CD14-positive monocyte (primary cell): ENCODE measurements around the gene TRPM2. TPM values are rescaled to one million over a fixed set of nuclear protein-coding genes. Genes with fewer than 3 reads are reported as not detected.

Source experiments
- DNase-seq, 3 donors: peaks; one replicate each; pipeline ENCODE4 v3.0.0-alpha.2; 2011 to 2022
- H2AFZ ChIP-seq: 2 replicates; pipeline ENCODE4 v1.6.0; 2012; ENCODE audit warnings: mild to moderate bottlenecking, low read depth, low read length, inconsistent platforms; ENCODE audit not compliant: insufficient read depth, poor library complexity, severe bottlenecking
- H3K27ac ChIP-seq, 2 donors: 1 replicate in 1 of 2; 2 replicates in 1 of 2; pipeline ENCODE4 v1.5.1; 2012 to 2013; ENCODE audit warnings: low read length in 2 of 2, control low read depth in 1 of 2, inconsistent platforms in 1 of 2, low read depth in 1 of 2, mild to moderate bottlenecking in 1 of 2
- H3K27me3 ChIP-seq, 2 donors: one replicate each; pipeline versions ENCODE4 v1.6.0 to v1.6.1; 2011 to 2013; ENCODE audit warnings: low read length in 2 of 2; ENCODE audit not compliant: control insufficient read depth in 2 of 2, insufficient read depth in 2 of 2
- H3K36me3 ChIP-seq, 2 donors: replicated peaks in 1 of 2; 1 replicate in 1 of 2; 2 replicates in 1 of 2; pipeline versions ENCODE4 v1.5.1 to v1.6.1; 2012 to 2013; ENCODE audit warnings: low read length in 2 of 2, control low read depth in 1 of 2, inconsistent platforms in 1 of 2, mild to moderate bottlenecking in 1 of 2; ENCODE audit not compliant: insufficient read depth in 2 of 2, control insufficient read depth in 1 of 2
- H3K4me1 ChIP-seq, 2 donors: 1 replicate in 1 of 2; 2 replicates in 1 of 2; pipeline versions ENCODE4 v1.5.1 to v1.6.1; 2012 to 2013; ENCODE audit warnings: low read length in 2 of 2, control low read depth in 1 of 2, inconsistent platforms in 1 of 2, mild to moderate bottlenecking in 1 of 2, moderate library complexity in 1 of 2; ENCODE audit not compliant: insufficient read depth in 2 of 2, control insufficient read depth in 1 of 2
- H3K4me2 ChIP-seq: replicated peaks from 2 replicates; pipeline ENCODE3; 2012; ENCODE audit warnings: low read length, moderate library complexity, mild to moderate bottlenecking; ENCODE audit not compliant: poor library complexity, severe bottlenecking; ENCODE audit errors: extremely low read depth
- H3K4me3 ChIP-seq, 3 experiments: fragments of 200-600 bp in 1 of 3; sonication (generic) in 1 of 3; replicated peaks in 1 of 3; 1 replicate in 2 of 3; 2 replicates in 1 of 3; pipeline ENCODE4 v1.5.1; 2011 to 2013; ENCODE audit warnings: low read length in 3 of 3, mild to moderate bottlenecking in 3 of 3, control low read depth in 2 of 3, low read depth in 2 of 3, inconsistent platforms in 1 of 3, moderate library complexity in 1 of 3
- H3K79me2 ChIP-seq: 2 replicates; pipeline ENCODE4 v1.6.0; 2012; ENCODE audit warnings: mild to moderate bottlenecking, control low read depth, inconsistent platforms, low read length, moderate library complexity; ENCODE audit not compliant: insufficient read depth
- H3K9ac ChIP-seq: 2 replicates; pipeline ENCODE4 v1.6.0; 2017; ENCODE audit warnings: low read length, mild to moderate bottlenecking; ENCODE audit not compliant: insufficient read depth, poor library complexity, severe bottlenecking
- H3K9me3 ChIP-seq, 2 donors: replicated peaks in 1 of 2; 1 replicate in 1 of 2; 2 replicates in 1 of 2; pipeline versions ENCODE4 v1.5.1 to v1.6.1; 2012 to 2013; ENCODE audit warnings: low read length in 2 of 2, control low read depth in 1 of 2; ENCODE audit not compliant: control insufficient read depth in 1 of 2, insufficient read depth in 1 of 2
- H4K20me1 ChIP-seq: 2 replicates; pipeline ENCODE4 v1.6.0; 2012; ENCODE audit warnings: mild to moderate bottlenecking, low read length, control low read depth, moderate library complexity; ENCODE audit not compliant: insufficient read depth
- H3K27ac Mint-ChIP-seq, 7 donors: one replicate each; pipeline ENCODE4 v1.8.0; 2020; ENCODE audit warnings: mild to moderate bottlenecking in 7 of 7, mixed read lengths in 7 of 7, moderate library complexity in 6 of 7, inconsistent platforms in 2 of 7
- H3K27me3 Mint-ChIP-seq, 3 donors: one replicate each; pipeline ENCODE4 v1.8.0; 2021 to 2022; ENCODE audit warnings: low read depth in 3 of 3, mild to moderate bottlenecking in 3 of 3, mixed read lengths in 3 of 3, moderate library complexity in 3 of 3, inconsistent platforms in 1 of 3
- H3K36me3 Mint-ChIP-seq, 2 donors: one replicate each; pipeline ENCODE4 v1.8.0; 2020; ENCODE audit warnings: mixed read lengths in 2 of 2, inconsistent platforms in 1 of 2, mild to moderate bottlenecking in 1 of 2
- H3K4me1 Mint-ChIP-seq: one replicate; pipeline ENCODE4 v1.8.0; 2020; ENCODE audit warnings: mild to moderate bottlenecking, mixed read lengths
- H3K4me3 Mint-ChIP-seq, 2 donors: one replicate each; pipeline ENCODE4 v1.8.0; 2020; ENCODE audit warnings: mild to moderate bottlenecking in 2 of 2, mixed read lengths in 2 of 2, moderate library complexity in 1 of 2
- H3K9me3 Mint-ChIP-seq, 7 donors: one replicate each; pipeline ENCODE4 v1.8.0; 2020 to 2022; ENCODE audit warnings: mixed read lengths in 7 of 7, mild to moderate bottlenecking in 6 of 7, moderate library complexity in 6 of 7, inconsistent platforms in 2 of 7
- CTCF ChIP-seq: fragments of 200-600 bp; IDR thresholded peaks from one replicate; pipeline ENCODE4 v1.8.0; 2022; ENCODE audit warnings: antibody characterized with exemption, mild to moderate bottlenecking
- WGBS: methylation state at CpG from one replicate; pipeline ENCODE4 v1.1.5; 2013; ENCODE audit warnings: missing lambda C conversion rate; ENCODE audit not compliant: insufficient coverage; 5-methylcytosine and 5-hydroxymethylcytosine counted together
- intact Hi-C, 2 donors: fragments of 100-400 bp; cut with micrococcal nuclease; formaldehyde crosslinking; loops; one replicate each; pipeline versions ENCODE4 v1.15.0 to v1.15.1; 2023
- polyA plus RNA-seq, 3 donors: library from polyadenylated mRNA; depleted of rRNA in 1 of 3; unstranded in 2 of 3; stranded (reverse) in 1 of 3; fragments of 300-500 nt in 2 of 3; fragments of >200 nt in 1 of 3; fragmentation: Illumina TruSeq in 2 of 3; gene quantifications; 1 replicate in 2 of 3; 2 replicates in 1 of 3; pipeline ENCODE4 v1.2.3, GENCODE V29; 2012 to 2021

Gene TRPM2
- polyA plus RNA-seq, 3 donors = 7.6 to 21.6 (median 12.2) TPM

GRCh38 chr21:44434936-44435635 is 81.7 kb downstream of the TRPM2 start:
- no peak overlapping the region for H3K9ac ChIP-seq

DNA sequence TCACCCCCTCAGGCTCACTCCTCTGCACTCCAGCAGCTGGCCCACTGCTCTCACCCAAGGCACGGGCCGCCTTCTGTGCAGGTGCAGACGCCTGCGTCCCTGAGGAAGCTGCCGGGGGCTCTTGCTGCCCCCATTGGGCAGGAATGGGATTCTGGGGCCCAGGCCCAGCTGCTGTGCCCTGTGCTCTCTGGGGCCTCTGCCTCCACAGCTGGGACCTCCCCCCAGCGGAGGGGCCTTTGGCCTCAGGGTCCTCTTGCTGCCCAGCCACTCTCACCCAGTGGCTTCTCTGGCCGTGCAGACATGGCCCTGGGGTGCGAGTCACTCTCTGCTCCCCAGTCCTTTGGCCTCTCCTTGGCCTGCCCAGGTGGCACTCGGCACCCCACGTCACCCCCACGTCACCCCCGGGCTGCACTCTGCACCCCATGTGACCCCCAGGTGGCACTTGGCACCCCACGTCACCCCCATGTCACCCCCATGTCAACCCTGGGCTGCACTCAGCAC is 82.7 kb downstream of the TRPM2 start:
- WGBS = 98% methylated on average over 12 of the region's 13 CpGs
- no peak overlapping the region for H3K4me3 ChIP-seq
- H3K9me3 ChIP-seq = no peaks in the 10 kb centered on the region
- no peak overlapping the region for H3K27ac ChIP-seq
- no peak overlapping the region for H2AFZ ChIP-seq
- DNase-seq = no peak
- Mint-ChIP-seq H3K27ac (no peak overlapping the region), H3K36me3 (peaks cover 75 to 93% of the 10 kb centered on the region in 2 donors), H3K4me1 (no peaks in the 10 kb centered on the region), H3K9me3 (peaks cover 0 to 6% (median 0%) of the 10 kb centered on the region in 7 donors), H3K4me3 (no peak overlapping the region), H3K27me3 (no peaks in the 10 kb centered on the region)
- H3K36me3 ChIP-seq = peaks cover 89 to 98% of the 10 kb centered on the region in 2 donors
- no peak for TF ChIP-seq CTCF
- no peaks in the 10 kb centered on the region for H3K27me3 ChIP-seq
- H3K4me2 ChIP-seq = no peak overlapping the region
- no peaks in the 10 kb centered on the region for H3K4me1 ChIP-seq
- peaks cover 13% of the 10 kb centered on the region for H4K20me1 ChIP-seq
- intact Hi-C loops = no loop called here
- no peak overlapping the region for H3K9ac ChIP-seq
- no peaks in the 10 kb centered on the region for H3K79me2 ChIP-seq

More at GRCh38 chr21:44434936-44435635, 81.7 kb downstream of the TRPM2 start:
- H3K9me3 Mint-ChIP-seq = peaks cover 0 to 3% (median 0%) of the 10 kb centered on the region in 7 donors
- Histone ChIP-seq H3K27ac (no peak overlapping the region), H3K79me2 (no peaks in the 10 kb centered on the region), H3K4me3 (no peak overlapping the region), H3K36me3 (peaks cover 78 to 90% of the 10 kb centered on the region in 2 donors), H3K27me3 (no peaks in the 10 kb centered on the region), H4K20me1 (peaks cover 13% of the 10 kb centered on the region), H3K4me1 (no peaks in the 10 kb centered on the region), H3K9me3 (no peaks in the 10 kb centered on the region), H3K4me2 (no peak overlapping the region), H2AFZ (no peak overlapping the region)
- intact Hi-C loops = no loop called here
- no peak overlapping the region for H3K4me3 Mint-ChIP-seq
- no peaks in the 10 kb centered on the region for H3K27me3 Mint-ChIP-seq
- peak overlapping the region in 2 of 7 donors; percentile 50 to 61 for H3K27ac Mint-ChIP-seq
- peaks cover 70 to 88% of the 10 kb centered on the region in 2 donors for H3K36me3 Mint-ChIP-seq
- WGBS = 94% methylated on average over 24 of the region's 28 CpGs
- no peak for TF ChIP-seq CTCF
- DNase-seq = no peak
- H3K4me1 Mint-ChIP-seq = no peaks in the 10 kb centered on the region
